DOHH2 (cell line): ENCODE results near the gene WDR19.
"Not testable (repeated sequence)": the region's sequence is repeated elsewhere in the genome, so short reads cannot be mapped to it uniquely, and the experiment has no call there.

Experiments used
- H3F3A ChIP-seq: fragments of 200-600 bp; sonication (generic), shearing (Covaris generic); 2 replicates; pipeline ENCODE4 v1.6.0; 2016; ENCODE audit warnings: antibody characterized with exemption, mild to moderate bottlenecking; ENCODE audit not compliant: control insufficient read depth, insufficient read depth
- H3K27ac ChIP-seq: fragments of 200-600 bp; sonication (generic); 2 replicates; pipeline ENCODE4 v1.5.1; 2014; ENCODE audit warnings: low read depth, mild to moderate bottlenecking, low read length, moderate library complexity
- H3K27me3 ChIP-seq: fragments of 200-600 bp; sonication (generic); 2 replicates; pipeline ENCODE4 v1.6.1; 2014; ENCODE audit warnings: mild to moderate bottlenecking, low read length, mixed read lengths; ENCODE audit not compliant: control insufficient read depth
- H3K36me3 ChIP-seq: fragments of 200-600 bp; sonication (generic); 2 replicates; pipeline ENCODE4 v1.6.1; 2014; ENCODE audit warnings: mild to moderate bottlenecking, low read length, moderate library complexity, mixed read lengths; ENCODE audit not compliant: control insufficient read depth
- H3K4me1 ChIP-seq: fragments of 200-600 bp; sonication (generic); 2 replicates; pipeline ENCODE4 v1.6.1; 2014; ENCODE audit warnings: mild to moderate bottlenecking, low read length, mixed read lengths; ENCODE audit not compliant: control insufficient read depth
- H3K4me2 ChIP-seq: fragments of 200-600 bp; sonication (generic); 2 replicates; pipeline ENCODE4 v1.6.0; 2014; ENCODE audit warnings: mild to moderate bottlenecking, low read length, moderate library complexity
- H3K4me3 ChIP-seq: fragments of 200-600 bp; sonication (generic); 2 replicates; pipeline ENCODE4 v1.5.1; 2014; ENCODE audit warnings: mild to moderate bottlenecking, low read length, mixed read lengths
- H3K79me2 ChIP-seq: fragments of 200-600 bp; sonication (generic); 2 replicates; pipeline ENCODE4 v1.6.1; 2014; ENCODE audit warnings: mild to moderate bottlenecking, low read length, mixed read lengths; ENCODE audit not compliant: control insufficient read depth
- H3K9me2 ChIP-seq: fragments of 200-600 bp; sonication (generic); replicated peaks from 2 replicates; pipeline ENCODE4 v1.6.1; 2014; ENCODE audit warnings: mild to moderate bottlenecking, low read length, mixed read lengths; ENCODE audit not compliant: control insufficient read depth
- H3K9me3 ChIP-seq: fragments of 200-600 bp; sonication (generic); 2 replicates; pipeline ENCODE4 v1.6.1; 2014; ENCODE audit warnings: antibody characterized with exemption, low read length, mixed read lengths; ENCODE audit not compliant: control insufficient read depth, insufficient read depth
- H4K20me1 ChIP-seq: fragments of 200-600 bp; sonication (generic); 2 replicates; pipeline ENCODE4 v1.6.0; 2014; ENCODE audit warnings: low read depth, mild to moderate bottlenecking, antibody characterized with exemption, low read length, moderate library complexity; ENCODE audit not compliant: control insufficient read depth, insufficient read depth
- CTCF ChIP-seq: fragments of 200-600 bp; sonication (generic); IDR thresholded peaks from one replicate; pipeline ENCODE4 v1.5.1; 2014; ENCODE audit warnings: antibody characterized with exemption, mild to moderate bottlenecking, low read depth, low read length; ENCODE audit not compliant: poor library complexity, severe bottlenecking
- EZH2phosphoT487 ChIP-seq: fragments of 200-600 bp; sonication (generic); IDR thresholded peaks from 2 replicates; pipeline ENCODE4 v1.6.1; 2017; ENCODE audit warnings: borderline replicate concordance, mild to moderate bottlenecking, antibody characterized with exemption, low read length, moderate library complexity, mixed read lengths

The WDR19 gene

GRCh38 chr4:39287223-39287622 lies 104.9 kb downstream of the WDR19 start:
- Histone ChIP-seq H3K36me3 (peaks cover 85% of the 10 kb centered on the region), H3F3A (peaks cover 9% of the 10 kb centered on the region), H3K27me3 (no peaks in the 10 kb centered on the region), H3K4me2 (no peak overlapping the region), H3K79me2 (no peaks in the 10 kb centered on the region), H3K4me3 (no peak overlapping the region), H3K4me1 (no peaks in the 10 kb centered on the region), H3K9me3 (no peaks in the 10 kb centered on the region), H4K20me1 (no peaks in the 10 kb centered on the region), H3K9me2 (no peaks in the 10 kb centered on the region), H3K27ac (no peak overlapping the region)
- no peak for TF ChIP-seq EZH2phosphoT487
- no peak for TF ChIP-seq CTCF

GRCh38 chr4:39291686-39292085 lies 109.4 kb downstream of the WDR19 start:
- Histone ChIP-seq H3K79me2 (no peaks in the 10 kb centered on the region), H3K27ac (no peak overlapping the region), H3K27me3 (no peaks in the 10 kb centered on the region), H3K4me1 (no peaks in the 10 kb centered on the region), H4K20me1 (no peaks in the 10 kb centered on the region), H3K9me3 (no peaks in the 10 kb centered on the region), H3K9me2 (no peaks in the 10 kb centered on the region), H3F3A (peaks cover 3% of the 10 kb centered on the region; the same call in 1 of the 2 replicates), H3K4me2 (no peak overlapping the region), H3K4me3 (no peak overlapping the region), H3K36me3 (peaks cover 89% of the 10 kb centered on the region)
- TF ChIP-seq EZH2phosphoT487: no peak
- TF ChIP-seq CTCF: no peak

GRCh38 chr4:39292433-39292832 lies 110.1 kb downstream of the WDR19 start:
- not testable (repeated sequence) for H3K4me2 ChIP-seq, H3F3A ChIP-seq, H3K4me1 ChIP-seq, H3K9me3 ChIP-seq, H3K4me3 ChIP-seq, H3K27me3 ChIP-seq, H3K9me2 ChIP-seq, H4K20me1 ChIP-seq, H3K27ac ChIP-seq, H3K79me2 ChIP-seq
- H3K36me3 ChIP-seq: peaks cover 82% of the 10 kb centered on the region

GRCh38 chr4:39295784-39296183 lies 113.5 kb downstream of the WDR19 start:
- Histone ChIP-seq H3K27me3 (no peaks in the 10 kb centered on the region), H3K9me2 (no peaks in the 10 kb centered on the region), H4K20me1 (no peaks in the 10 kb centered on the region), H3K4me3 (no peak overlapping the region), H3F3A (peaks cover 3% of the 10 kb centered on the region; the same call in 1 of the 2 replicates), H3K79me2 (no peaks in the 10 kb centered on the region), H3K36me3 (peaks cover 79% of the 10 kb centered on the region), H3K27ac (no peak overlapping the region), H3K4me2 (no peak overlapping the region), H3K4me1 (no peaks in the 10 kb centered on the region), H3K9me3 (no peaks in the 10 kb centered on the region)
- TF ChIP-seq EZH2phosphoT487 (no peak), CTCF (no peak)
